GM23338 (cell line): ENCODE measurements around the gene GAREM2. TPM values are rescaled to one million over a fixed set of nuclear protein-coding genes. Genes with fewer than 3 reads are reported as not detected.

Experiments
- ATAC-seq: fragments of 200-7000 bp; cut with Tn5 transposase; 3 replicates; pipeline ENCODE4 v1.9.1; 2020
- DNase-seq: peaks from one replicate; pipeline ENCODE4 v3.0.0-alpha.2; 2015; ENCODE audit warnings: low spot score
- H2AFZ ChIP-seq: fragments of 200-600 bp; sonication (generic); 2 replicates; pipeline ENCODE4 v1.8.0; 2016; ENCODE audit warnings: antibody characterized with exemption, mild to moderate bottlenecking, moderate library complexity
- H3F3A ChIP-seq: fragments of 200-600 bp; sonication (generic); replicated peaks from 2 replicates; pipeline ENCODE4 v1.8.0; 2017; ENCODE audit warnings: antibody characterized with exemption, mixed run types, low read depth
- H3K27ac ChIP-seq: fragments of 200-600 bp; sonication (generic); 2 replicates; pipeline ENCODE4 v1.6.1; 2016; ENCODE audit warnings: low read depth
- H3K27me3 ChIP-seq: fragments of 200-600 bp; sonication (generic); 2 replicates; pipeline ENCODE4 v1.8.0; 2016; ENCODE audit warnings: mild to moderate bottlenecking, mixed run types, moderate library complexity; ENCODE audit not compliant: insufficient read depth
- H3K36me3 ChIP-seq: fragments of 200-600 bp; sonication (generic); 2 replicates; pipeline ENCODE4 v1.8.0; 2016; ENCODE audit warnings: mild to moderate bottlenecking; ENCODE audit not compliant: insufficient read depth
- H3K4me1 ChIP-seq: fragments of 200-600 bp; sonication (generic); 2 replicates; pipeline ENCODE4 v1.8.0; 2016; ENCODE audit warnings: mild to moderate bottlenecking, moderate library complexity; ENCODE audit not compliant: insufficient read depth
- H3K4me2 ChIP-seq: fragments of 200-600 bp; sonication (generic); 2 replicates; pipeline ENCODE4 v1.7.1; 2017; ENCODE audit warnings: mixed run types
- H3K4me3 ChIP-seq: fragments of 200-600 bp; sonication (generic); 2 replicates; pipeline ENCODE4 v1.6.1; 2016; ENCODE audit warnings: mixed run types
- H3K79me2 ChIP-seq: fragments of 200-600 bp; sonication (generic); replicated peaks from 2 replicates; pipeline ENCODE4 v1.8.0; 2017; ENCODE audit warnings: mild to moderate bottlenecking; ENCODE audit not compliant: insufficient read depth
- H3K9me2 ChIP-seq: fragments of 200-600 bp; sonication (generic); 2 replicates; pipeline ENCODE4 v1.8.0; 2017; ENCODE audit not compliant: insufficient read depth
- H4K20me1 ChIP-seq: fragments of 200-600 bp; sonication (generic); replicated peaks from 2 replicates; pipeline ENCODE4 v1.8.0; 2017; ENCODE audit warnings: mild to moderate bottlenecking; ENCODE audit not compliant: insufficient read depth
- H3K27ac Mint-ChIP-seq: 2 replicates; pipeline ENCODE4 v1.8.0; 2020; ENCODE audit warnings: inconsistent platforms, mild to moderate bottlenecking, moderate library complexity, mixed read lengths
- H3K27me3 Mint-ChIP-seq: 3 replicates; pipeline ENCODE4 v1.8.0; 2022; ENCODE audit warnings: low read depth, mild to moderate bottlenecking, moderate library complexity, mixed read lengths, inconsistent platforms; ENCODE audit not compliant: insufficient read depth, poor library complexity
- H3K36me3 Mint-ChIP-seq: 3 replicates; pipeline ENCODE4 v1.8.0; 2021; ENCODE audit warnings: low read depth, mild to moderate bottlenecking, inconsistent platforms, moderate library complexity, mixed read lengths
- H3K4me1 Mint-ChIP-seq: 3 replicates; pipeline ENCODE4 v1.8.0; 2020; ENCODE audit warnings: mild to moderate bottlenecking, inconsistent platforms, mixed read lengths
- H3K4me3 Mint-ChIP-seq: 3 replicates; pipeline ENCODE4 v1.8.0; 2021; ENCODE audit warnings: moderate library complexity, mild to moderate bottlenecking, inconsistent platforms, mixed read lengths
- H3K9me3 Mint-ChIP-seq: 3 replicates; pipeline ENCODE4 v1.8.0; 2020; ENCODE audit warnings: moderate library complexity, mild to moderate bottlenecking, inconsistent platforms, mixed read lengths
- CREB1 ChIP-seq: fragments of 250-450 bp; sonication (Bioruptor Pico); IDR thresholded peaks from 2 replicates; pipeline ENCODE4 v1.5.0; 2020; ENCODE audit warnings: low read depth, mild to moderate bottlenecking, moderate library complexity
- CTCF ChIP-seq, 2 experiments: fragments of 200-600 bp in 1 of 2; sonication (generic) in 1 of 2; conservative IDR thresholded peaks; 2 replicates each; pipeline versions ENCODE4 v1.5.1 to v1.6.1; 2016 to 2017; ENCODE audit warnings: antibody characterized with exemption in 2 of 2, low read depth in 2 of 2, mild to moderate bottlenecking in 2 of 2, moderate library complexity in 1 of 2
- ETS1 ChIP-seq: IDR thresholded peaks from 2 replicates; pipeline ENCODE4 v1.6.1; 2016; ENCODE audit warnings: antibody characterized with exemption
- EZH2 ChIP-seq: fragments of 200-600 bp; sonication (generic); IDR thresholded peaks from one replicate; pipeline ENCODE4 v1.8.0; 2017; ENCODE audit warnings: antibody characterized with exemption, mild to moderate bottlenecking, low read depth; ENCODE audit not compliant: unreplicated experiment
- EZH2phosphoT487 ChIP-seq: fragments of 200-600 bp; sonication (generic); IDR thresholded peaks from one replicate; pipeline ENCODE4 v1.8.1; 2018; ENCODE audit warnings: antibody characterized with exemption; ENCODE audit not compliant: unreplicated experiment
- POLR2AphosphoS5 ChIP-seq: IDR thresholded peaks from 2 replicates; pipeline ENCODE4 v1.6.1; 2016; ENCODE audit warnings: antibody characterized with exemption, low read depth
- STAT1 ChIP-seq: IDR thresholded peaks from one replicate; pipeline ENCODE4 v1.6.1; 2016; ENCODE audit warnings: antibody characterized with exemption; ENCODE audit not compliant: unreplicated experiment
- ZNF114 ChIP-seq: fragments of 250-450 bp; sonication (Bioruptor Pico); IDR thresholded peaks from 2 replicates; pipeline ENCODE4 v1.5.0; 2020; ENCODE audit warnings: mild to moderate bottlenecking, moderate library complexity
- ZNF331 ChIP-seq: fragments of 250-450 bp; sonication (Bioruptor Pico); IDR thresholded peaks from 2 replicates; pipeline ENCODE4 v1.5.0; 2020; ENCODE audit warnings: low read depth, mild to moderate bottlenecking, moderate library complexity
- polyA plus RNA-seq: library from polyadenylated mRNA; unstranded; fragments of >200 nt; fragmentation: Nextera tagmentation; extraction: Ambion mirVana; gene quantifications from 2 replicates; pipeline ENCODE4 v1.2.1, GENCODE V29; 2016
- total RNA-seq: library from RNA; depleted of rRNA; stranded (reverse); fragments of >200 nt; shearing (Covaris generic); gene quantifications from 2 replicates; pipeline ENCODE4 v1.2.3, GENCODE V29; 2014
- TF ChIP-seq, protein P1 (sequence below): fragments of 250-450 bp; sonication (Bioruptor Pico); IDR thresholded peaks from 2 replicates; pipeline ENCODE4 v1.5.0; 2020; ENCODE audit warnings: mild to moderate bottlenecking, moderate library complexity

Gene GAREM2
- total and polyA plus RNA-seq, 2 experiments from 2014 or later = 3.8 to 23.8 TPM

- Histone ChIP-seq H3K4me1 (peaks cover 4% of the 10 kb centered on the region; the same call in 1 of the 2 replicates), H3K9me2 (no peaks in the 10 kb centered on the region), H3K4me2 (no peak overlapping the region), H3K36me3 (peaks cover 49% of the 10 kb centered on the region), H3K27ac (no peak overlapping the region), H3K79me2 (no peaks in the 10 kb centered on the region), H3K4me3 (no peak overlapping the region), H3K27me3 (no peaks in the 10 kb centered on the region), H4K20me1 (peaks cover 3% of the 10 kb centered on the region; the same call in 1 of the 2 replicates), H3F3A (no peaks in the 10 kb centered on the region), H2AFZ (no peak overlapping the region)
- H3K4me3 Mint-ChIP-seq = no peak overlapping the region
- H3K27me3 Mint-ChIP-seq = no peaks in the 10 kb centered on the region
- peaks cover 9% of the 10 kb centered on the region; the same call in 2 of the 3 replicates for H3K4me1 Mint-ChIP-seq
- H3K9me3 Mint-ChIP-seq = no peaks in the 10 kb centered on the region
- ATAC-seq = no peak
- no peak for DNase-seq
- TF ChIP-seq CTCF (conservative IDR thresholded peaks at IDR 0.05; ENCODE audit: low read depth in 2 of 2) (no peak), ETS1 (no peak), ZNF114 (no peak), POLR2AphosphoS5 (no peak), EZH2 (no peak), STAT1 (no peak), EZH2phosphoT487 (no peak), ZNF331 (CRISPR knock-in tag) (no peak), CREB1 (CRISPR knock-in tag) (no peak)
- H3K36me3 Mint-ChIP-seq = peaks cover 40% of the 10 kb centered on the region
- 0 out of 2 replicates have a peak overlapping the region, but pooled peaks have one; percentile 14 for H3K27ac Mint-ChIP-seq
These were observed 31.0 kb downstream of the GAREM2 start for GRCh38 chr2:26203906-26204305.

DNA sequence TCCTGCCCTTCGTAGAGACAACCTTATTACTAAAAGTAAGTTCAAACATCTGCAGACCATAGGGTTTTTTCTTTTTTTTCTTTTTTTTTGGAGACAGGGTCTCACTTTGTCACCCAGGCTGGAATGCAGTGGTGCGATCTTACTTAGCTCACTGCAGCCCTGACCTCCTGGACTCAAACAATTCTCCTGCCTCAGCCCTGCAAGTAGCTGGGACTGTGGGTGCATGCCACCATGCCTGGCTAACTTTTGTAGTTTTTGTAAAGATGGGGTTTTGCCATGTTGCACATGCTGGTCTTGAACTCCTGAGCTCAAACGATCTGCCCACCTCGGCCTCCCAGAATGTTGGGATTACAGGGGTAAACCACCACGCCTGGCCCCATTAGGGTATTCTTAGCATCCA, 39.1 kb downstream of the GAREM2 start:
- no peaks in the 10 kb centered on the region for H3K27me3 ChIP-seq
- DNase-seq = no peak
- H3F3A ChIP-seq = no peaks in the 10 kb centered on the region
- H3K27ac ChIP-seq = no peak overlapping the region
- peaks cover 3% of the 10 kb centered on the region; the same call in 1 of the 2 replicates for H4K20me1 ChIP-seq
- H3K4me1 ChIP-seq = no peaks in the 10 kb centered on the region
- Mint-ChIP-seq H3K27me3 (no peaks in the 10 kb centered on the region), H3K27ac (no peak overlapping the region), H3K36me3 (peaks cover 51% of the 10 kb centered on the region), H3K4me1 (no peaks in the 10 kb centered on the region), H3K4me3 (no peak overlapping the region), H3K9me3 (no peaks in the 10 kb centered on the region)
- peaks cover 58% of the 10 kb centered on the region for H3K36me3 ChIP-seq
- H3K4me3 ChIP-seq = no peak overlapping the region
- no peaks in the 10 kb centered on the region for H3K9me2 ChIP-seq
- H2AFZ ChIP-seq = no peak overlapping the region
- no peak overlapping the region for H3K4me2 ChIP-seq
- ATAC-seq = no peak
- no peaks in the 10 kb centered on the region for H3K79me2 ChIP-seq
- TF ChIP-seq CTCF (conservative IDR thresholded peaks at IDR 0.05; ENCODE audit: low read depth in 2 of 2) (no peak), ZNF331 (CRISPR knock-in tag) (no peak), STAT1 (no peak), EZH2 (no peak)
- TF ChIP-seq, protein P1, sequence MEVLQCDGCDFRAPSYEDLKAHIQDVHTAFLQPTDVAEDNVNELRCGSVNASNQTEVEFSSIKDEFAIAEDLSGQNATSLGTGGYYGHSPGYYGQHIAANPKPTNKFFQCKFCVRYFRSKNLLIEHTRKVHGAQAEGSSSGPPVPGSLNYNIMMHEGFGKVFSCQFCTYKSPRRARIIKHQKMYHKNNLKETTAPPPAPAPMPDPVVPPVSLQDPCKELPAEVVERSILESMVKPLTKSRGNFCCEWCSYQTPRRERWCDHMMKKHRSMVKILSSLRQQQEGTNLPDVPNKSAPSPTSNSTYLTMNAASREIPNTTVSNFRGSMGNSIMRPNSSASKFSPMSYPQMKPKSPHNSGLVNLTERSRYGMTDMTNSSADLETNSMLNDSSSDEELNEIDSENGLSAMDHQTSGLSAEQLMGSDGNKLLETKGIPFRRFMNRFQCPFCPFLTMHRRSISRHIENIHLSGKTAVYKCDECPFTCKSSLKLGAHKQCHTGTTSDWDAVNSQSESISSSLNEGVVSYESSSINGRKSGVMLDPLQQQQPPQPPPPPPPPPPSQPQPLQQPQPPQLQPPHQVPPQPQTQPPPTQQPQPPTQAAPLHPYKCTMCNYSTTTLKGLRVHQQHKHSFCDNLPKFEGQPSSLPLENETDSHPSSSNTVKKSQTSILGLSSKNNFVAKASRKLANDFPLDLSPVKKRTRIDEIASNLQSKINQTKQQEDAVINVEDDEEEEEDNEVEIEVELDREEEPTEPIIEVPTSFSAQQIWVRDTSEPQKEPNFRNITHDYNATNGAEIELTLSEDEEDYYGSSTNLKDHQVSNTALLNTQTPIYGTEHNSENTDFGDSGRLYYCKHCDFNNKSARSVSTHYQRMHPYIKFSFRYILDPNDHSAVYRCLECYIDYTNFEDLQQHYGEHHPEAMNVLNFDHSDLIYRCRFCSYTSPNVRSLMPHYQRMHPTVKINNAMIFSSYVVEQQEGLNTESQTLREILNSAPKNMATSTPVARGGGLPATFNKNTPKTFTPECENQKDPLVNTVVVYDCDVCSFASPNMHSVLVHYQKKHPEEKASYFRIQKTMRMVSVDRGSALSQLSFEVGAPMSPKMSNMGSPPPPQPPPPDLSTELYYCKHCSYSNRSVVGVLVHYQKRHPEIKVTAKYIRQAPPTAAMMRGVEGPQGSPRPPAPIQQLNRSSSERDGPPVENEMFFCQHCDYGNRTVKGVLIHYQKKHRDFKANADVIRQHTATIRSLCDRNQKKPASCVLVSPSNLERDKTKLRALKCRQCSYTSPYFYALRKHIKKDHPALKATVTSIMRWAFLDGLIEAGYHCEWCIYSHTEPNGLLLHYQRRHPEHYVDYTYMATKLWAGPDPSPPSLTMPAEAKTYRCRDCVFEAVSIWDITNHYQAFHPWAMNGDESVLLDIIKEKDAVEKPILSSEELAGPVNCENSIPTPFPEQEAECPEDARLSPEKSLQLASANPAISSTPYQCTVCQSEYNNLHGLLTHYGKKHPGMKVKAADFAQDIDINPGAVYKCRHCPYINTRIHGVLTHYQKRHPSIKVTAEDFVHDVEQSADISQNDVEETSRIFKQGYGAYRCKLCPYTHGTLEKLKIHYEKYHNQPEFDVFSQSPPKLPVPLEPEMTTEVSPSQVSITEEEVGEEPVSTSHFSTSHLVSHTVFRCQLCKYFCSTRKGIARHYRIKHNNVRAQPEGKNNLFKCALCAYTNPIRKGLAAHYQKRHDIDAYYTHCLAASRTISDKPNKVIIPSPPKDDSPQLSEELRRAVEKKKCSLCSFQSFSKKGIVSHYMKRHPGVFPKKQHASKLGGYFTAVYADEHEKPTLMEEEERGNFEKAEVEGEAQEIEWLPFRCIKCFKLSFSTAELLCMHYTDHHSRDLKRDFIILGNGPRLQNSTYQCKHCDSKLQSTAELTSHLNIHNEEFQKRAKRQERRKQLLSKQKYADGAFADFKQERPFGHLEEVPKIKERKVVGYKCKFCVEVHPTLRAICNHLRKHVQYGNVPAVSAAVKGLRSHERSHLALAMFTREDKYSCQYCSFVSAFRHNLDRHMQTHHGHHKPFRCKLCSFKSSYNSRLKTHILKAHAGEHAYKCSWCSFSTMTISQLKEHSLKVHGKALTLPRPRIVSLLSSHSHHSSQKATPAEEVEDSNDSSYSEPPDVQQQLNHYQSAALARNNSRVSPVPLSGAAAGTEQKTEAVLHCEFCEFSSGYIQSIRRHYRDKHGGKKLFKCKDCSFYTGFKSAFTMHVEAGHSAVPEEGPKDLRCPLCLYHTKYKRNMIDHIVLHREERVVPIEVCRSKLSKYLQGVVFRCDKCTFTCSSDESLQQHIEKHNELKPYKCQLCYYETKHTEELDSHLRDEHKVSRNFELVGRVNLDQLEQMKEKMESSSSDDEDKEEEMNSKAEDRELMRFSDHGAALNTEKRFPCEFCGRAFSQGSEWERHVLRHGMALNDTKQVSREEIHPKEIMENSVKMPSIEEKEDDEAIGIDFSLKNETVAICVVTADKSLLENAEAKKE (CRISPR knock-in tag) = no peak
